IMR-90 (cell line): Measurements from ENCODE around the gene INSM1.

ENCODE experiments used
- CHD1 ChIP-seq: IDR thresholded peaks from 2 replicates; pipeline ENCODE4 v1.6.1; 2012; ENCODE audit warnings: low read depth, low read length, improper control_type of control experiment
- MAFK ChIP-seq: IDR thresholded peaks from 2 replicates; pipeline ENCODE4 v1.6.1; 2012; ENCODE audit warnings: low read depth, low read length, improper control_type of control experiment
- MAZ ChIP-seq: IDR thresholded peaks from 2 replicates; pipeline ENCODE4 v1.6.1; 2012; ENCODE audit warnings: low read depth, mild to moderate bottlenecking, low read length, improper control_type of control experiment, moderate library complexity, borderline replicate concordance
- POLR2A ChIP-seq: IDR thresholded peaks from 2 replicates; pipeline ENCODE4 v1.6.1; 2012; ENCODE audit warnings: mild to moderate bottlenecking, low read depth, low read length
- RCOR1 ChIP-seq: IDR thresholded peaks from 2 replicates; pipeline ENCODE4 v1.6.1; 2012; ENCODE audit warnings: mild to moderate bottlenecking, low read length, improper control_type of control experiment; ENCODE audit not compliant: insufficient replicate concordance
- SMC3 ChIP-seq: fragments of 150-350 bp; IDR thresholded peaks from 2 replicates; pipeline ENCODE4 v1.6.1; 2016; ENCODE audit warnings: low read depth, mild to moderate bottlenecking, antibody characterized with exemption, low read length, moderate library complexity
- TF ChIP-seq, protein P1 (sequence below): conservative IDR thresholded peaks from 2 replicates; pipeline ENCODE4 v1.5.1; 2012; ENCODE audit warnings: mild to moderate bottlenecking, low read depth, low read length, improper control_type of control experiment
- TF ChIP-seq, protein P2 (sequence below): fragments of 150-350 bp; IDR thresholded peaks from 2 replicates; pipeline ENCODE4 v1.6.1; 2017; ENCODE audit warnings: mild to moderate bottlenecking, antibody characterized with exemption, low read length, low read depth

DNA sequence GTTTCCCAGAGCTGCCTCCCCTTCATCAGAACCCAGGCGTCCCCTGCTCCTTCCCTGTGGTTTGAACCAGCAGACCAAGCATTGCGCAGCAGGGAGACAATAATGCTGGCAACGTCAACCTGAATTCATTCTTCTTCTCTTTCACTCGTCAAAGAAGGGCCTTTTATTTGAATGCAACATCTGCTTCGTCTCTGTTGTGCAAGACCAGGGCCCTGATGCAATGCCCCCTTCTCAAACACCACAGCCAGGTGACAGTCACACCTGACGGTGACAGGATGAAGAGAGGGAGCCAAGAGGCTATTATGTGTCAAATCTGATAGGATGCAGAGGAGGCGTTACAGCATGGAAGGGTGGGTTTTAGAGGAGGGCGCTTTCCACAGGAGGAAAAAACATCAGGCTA, 8.0 kb downstream of the INSM1 start:
- TF ChIP-seq, protein P1, sequence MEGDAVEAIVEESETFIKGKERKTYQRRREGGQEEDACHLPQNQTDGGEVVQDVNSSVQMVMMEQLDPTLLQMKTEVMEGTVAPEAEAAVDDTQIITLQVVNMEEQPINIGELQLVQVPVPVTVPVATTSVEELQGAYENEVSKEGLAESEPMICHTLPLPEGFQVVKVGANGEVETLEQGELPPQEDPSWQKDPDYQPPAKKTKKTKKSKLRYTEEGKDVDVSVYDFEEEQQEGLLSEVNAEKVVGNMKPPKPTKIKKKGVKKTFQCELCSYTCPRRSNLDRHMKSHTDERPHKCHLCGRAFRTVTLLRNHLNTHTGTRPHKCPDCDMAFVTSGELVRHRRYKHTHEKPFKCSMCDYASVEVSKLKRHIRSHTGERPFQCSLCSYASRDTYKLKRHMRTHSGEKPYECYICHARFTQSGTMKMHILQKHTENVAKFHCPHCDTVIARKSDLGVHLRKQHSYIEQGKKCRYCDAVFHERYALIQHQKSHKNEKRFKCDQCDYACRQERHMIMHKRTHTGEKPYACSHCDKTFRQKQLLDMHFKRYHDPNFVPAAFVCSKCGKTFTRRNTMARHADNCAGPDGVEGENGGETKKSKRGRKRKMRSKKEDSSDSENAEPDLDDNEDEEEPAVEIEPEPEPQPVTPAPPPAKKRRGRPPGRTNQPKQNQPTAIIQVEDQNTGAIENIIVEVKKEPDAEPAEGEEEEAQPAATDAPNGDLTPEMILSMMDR = no peak
- no peak for TF ChIP-seq MAZ
- no peak for TF ChIP-seq POLR2A
- TF ChIP-seq, protein P2, sequence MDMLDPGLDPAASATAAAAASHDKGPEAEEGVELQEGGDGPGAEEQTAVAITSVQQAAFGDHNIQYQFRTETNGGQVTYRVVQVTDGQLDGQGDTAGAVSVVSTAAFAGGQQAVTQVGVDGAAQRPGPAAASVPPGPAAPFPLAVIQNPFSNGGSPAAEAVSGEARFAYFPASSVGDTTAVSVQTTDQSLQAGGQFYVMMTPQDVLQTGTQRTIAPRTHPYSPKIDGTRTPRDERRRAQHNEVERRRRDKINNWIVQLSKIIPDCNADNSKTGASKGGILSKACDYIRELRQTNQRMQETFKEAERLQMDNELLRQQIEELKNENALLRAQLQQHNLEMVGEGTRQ = no peak
- TF ChIP-seq CHD1 = no peak
- TF ChIP-seq RCOR1 = no peak
- TF ChIP-seq SMC3 = no peak
- no peak for TF ChIP-seq MAFK
